A549 (cell line): Measurements from ENCODE around the gene GGT5. TPM values are rescaled to one million over a fixed set of nuclear protein-coding genes. Genes with fewer than 3 reads are reported as not detected.
A peak's percentile ranks its signal among the peaks of the same experiment; 100 is the strongest.

ENCODE experiments used
- ATAC-seq, 2 experiments: fragments of 200-7000 bp in 1 of 2; fragments of >200 bp in 1 of 2; cut with Nextera tagmentation in 1 of 2; cut with Tn5 transposase in 1 of 2; 3 replicates each; pipeline versions ENCODE4 v1.8.0 to v1.9.1; 2018 to 2020; ENCODE audit warnings: mild to moderate bottlenecking in 1 of 2, moderate library complexity in 1 of 2
- CTCF ChIA-PET: fragments of 300-600 bp; sonication (Branson Sonifier 250); formaldehyde crosslinking; extraction: SDS; loops from one replicate; lab custom pipeline; 2021; ENCODE audit warnings: antibody characterized with exemption, inconsistent platforms; lab: Yijun Ruan, JAX
- POLR2A ChIA-PET: fragments of 350-600 bp; formaldehyde crosslinking; extraction: SDS; loops from one replicate; lab custom pipeline; 2021; ENCODE audit warnings: antibody characterized with exemption, inconsistent platforms; lab: Yijun Ruan, JAX
- DNase-seq, 2 experiments: peaks; one replicate each; pipeline versions ENCODE4 v3.0.0 to v3.0.0-alpha.2; 2011 to 2016; ENCODE audit warnings: low read depth in 1 of 2, low spot score in 1 of 2
- FAIRE-seq: peaks from 2 replicates; lab custom pipeline; 2011; peaks lifted over from hg19 to GRCh38; lab: Jason Lieb, UNC
- H3K27ac ChIP-seq, 2 experiments: fragments of >200 bp; sonication (Bioruptor Twin); formaldehyde crosslinking; 3 replicates each; pipeline ENCODE4 v1.5.1; 2016 to 2017
- H3K4me1 ChIP-seq: fragments of >200 bp; sonication (Bioruptor Twin); formaldehyde crosslinking; 3 replicates; pipeline ENCODE4 v1.6.1; 2016
- H3K4me2 ChIP-seq: fragments of >200 bp; sonication (Bioruptor Twin); formaldehyde crosslinking; 3 replicates; pipeline ENCODE4 v1.6.1; 2016
- H3K4me3 ChIP-seq: fragments of >200 bp; sonication (Bioruptor Twin); formaldehyde crosslinking; 3 replicates; pipeline ENCODE4 v1.5.1; 2016
- H3K9me3 ChIP-seq: fragments of >200 bp; sonication (Bioruptor Twin); formaldehyde crosslinking; 3 replicates; pipeline ENCODE4 v1.6.1; 2016
- BHLHE40 ChIP-seq: IDR thresholded peaks from 2 replicates; pipeline ENCODE4 v1.6.1; 2012; ENCODE audit warnings: low read depth, low read length, inconsistent platforms
- CBX2 ChIP-seq: fragments of 200-600 bp; sonication (generic); IDR thresholded peaks from 2 replicates; pipeline ENCODE4 v1.6.1; 2016; ENCODE audit warnings: low read depth, mild to moderate bottlenecking, borderline replicate concordance
- CBX8 ChIP-seq: fragments of 200-600 bp; sonication (generic); IDR thresholded peaks from 2 replicates; pipeline ENCODE4 v1.6.1; 2016
- CHD4 ChIP-seq: fragments of 200-600 bp; sonication (generic); IDR thresholded peaks from 2 replicates; pipeline ENCODE4 v1.6.1; 2016; ENCODE audit warnings: antibody characterized with exemption, mild to moderate bottlenecking, borderline replicate concordance
- E2F6 ChIP-seq: IDR thresholded peaks from 2 replicates; pipeline ENCODE4 v1.6.1; 2012; ENCODE audit warnings: low read depth, borderline replicate concordance
- EHF ChIP-seq: fragments of 250-450 bp; sonication (Bioruptor Pico); IDR thresholded peaks from 2 replicates; pipeline ENCODE4 v1.5.0; 2020; ENCODE audit warnings: mild to moderate bottlenecking
- EHMT2 ChIP-seq: fragments of 200-600 bp; sonication (generic); IDR thresholded peaks from 2 replicates; pipeline ENCODE4 v1.6.1; 2016; ENCODE audit warnings: antibody characterized with exemption, low read depth, mild to moderate bottlenecking, moderate library complexity
- ESRRA ChIP-seq: fragments of 150-350 bp; IDR thresholded peaks from 2 replicates; pipeline ENCODE4 v1.6.1; 2014; ENCODE audit warnings: mild to moderate bottlenecking, low read length, borderline replicate concordance
- FOSL2 ChIP-seq, 2 experiments: fragments of 450-650 bp in 1 of 2; fragments of >200 bp in 1 of 2; sonication (Bioruptor Twin) in 1 of 2; formaldehyde crosslinking; IDR thresholded peaks; 2 replicates each; pipeline versions ENCODE4 v1.5.0 to v1.6.1; 2016 to 2020; ENCODE audit warnings: mild to moderate bottlenecking in 1 of 2, moderate library complexity in 1 of 2
- FOXS1 ChIP-seq: fragments of 250-450 bp; sonication (Bioruptor Pico); IDR thresholded peaks from 2 replicates; pipeline ENCODE4 v1.5.0; 2020; ENCODE audit warnings: mild to moderate bottlenecking, moderate library complexity
- GATA3 ChIP-seq: IDR thresholded peaks from 2 replicates; pipeline ENCODE4 v1.6.1; 2012; ENCODE audit warnings: borderline replicate concordance
- HEYL ChIP-seq: fragments of 250-450 bp; sonication (Bioruptor Pico); IDR thresholded peaks from 2 replicates; pipeline ENCODE4 v1.8.0; 2021; ENCODE audit warnings: mild to moderate bottlenecking, moderate library complexity
- HOXB13 ChIP-seq: fragments of 250-450 bp; sonication (Bioruptor Pico); IDR thresholded peaks from 2 replicates; pipeline ENCODE4 v1.5.0; 2020; ENCODE audit warnings: low read depth, mild to moderate bottlenecking, moderate library complexity
- MYC ChIP-seq: IDR thresholded peaks from 2 replicates; pipeline ENCODE4 v1.6.1; 2012; ENCODE audit warnings: mild to moderate bottlenecking, inconsistent platforms, low read length, improper control_type of control experiment, borderline replicate concordance
- NR3C1 ChIP-seq: fragments of >200 bp; sonication (Bioruptor Twin); formaldehyde crosslinking; IDR thresholded peaks from 3 replicates; pipeline ENCODE4 v1.6.1; 2017
- POLR2AphosphoS2 ChIP-seq: conservative IDR thresholded peaks from 2 replicates; pipeline ENCODE4 v1.6.1; 2012; ENCODE audit warnings: low read length, improper control_type of control experiment, inconsistent platforms
- RFX5 ChIP-seq: fragments of 450-650 bp; IDR thresholded peaks from 2 replicates; pipeline ENCODE4 v1.7.1; 2014; ENCODE audit warnings: antibody characterized with exemption, mild to moderate bottlenecking, moderate library complexity
- SREBF2 ChIP-seq: fragments of 450-650 bp; IDR thresholded peaks from 2 replicates; pipeline ENCODE4 v1.6.1; 2014; ENCODE audit warnings: mild to moderate bottlenecking, moderate library complexity
- TFCP2L1 ChIP-seq: fragments of 250-450 bp; sonication (Bioruptor Pico); IDR thresholded peaks from 2 replicates; pipeline ENCODE4 v1.5.0; 2021; ENCODE audit warnings: mild to moderate bottlenecking
- ZFP36 ChIP-seq: fragments of 450-650 bp; IDR thresholded peaks from 2 replicates; pipeline ENCODE4 v1.6.1; 2014; ENCODE audit warnings: borderline replicate concordance; ENCODE audit not compliant: partially characterized antibody
- ZNF302 ChIP-seq: fragments of 250-450 bp; sonication (Bioruptor Pico); IDR thresholded peaks from 2 replicates; pipeline ENCODE4 v1.9.0; 2021; ENCODE audit warnings: inconsistent platforms, mild to moderate bottlenecking, moderate library complexity
- ZSCAN20 ChIP-seq: fragments of 250-450 bp; sonication (Bioruptor Pico); IDR thresholded peaks from 2 replicates; pipeline ENCODE4 v1.8.0; 2022; ENCODE audit warnings: mild to moderate bottlenecking, moderate library complexity
- WGBS: methylation state at CpG from one replicate; pipeline ENCODE4 v1.1.6; 2017; ENCODE audit errors: missing lambda C conversion rate; 5-methylcytosine and 5-hydroxymethylcytosine counted together
- polyA plus RNA-seq, 4 experiments: library from polyadenylated mRNA; depleted of rRNA in 3 of 4; stranded (reverse); fragments of >200 nt; fragmentation: RNase III in 1 of 4; extraction: RNeasy Plus Mini Kit Qiagen cat#74134 plus additional on column Dnase treatment in 1 of 4; gene quantifications; 2 replicates in 3 of 4; 3 replicates in 1 of 4; pipeline ENCODE4 v1.2.3, GENCODE V29; 2011 to 2017
- TF ChIP-seq, protein P1 (sequence below): fragments of 450-650 bp; IDR thresholded peaks from 2 replicates; pipeline ENCODE4 v1.6.1; 2014; ENCODE audit warnings: antibody characterized with exemption
- TF ChIP-seq, protein P2 (sequence below): fragments of 150-350 bp; IDR thresholded peaks from 2 replicates; pipeline ENCODE4 v1.6.1; 2014; ENCODE audit warnings: low read depth, mild to moderate bottlenecking, low read length
- TF ChIP-seq, protein P3 (sequence below): fragments of >200 bp; sonication (Bioruptor Twin); formaldehyde crosslinking; IDR thresholded peaks from 3 replicates; pipeline ENCODE4 v1.5.1; 2016

GGT5 gene
- polyA plus RNA-seq, 2 of the 4 experiments (the other 2 are of a cell fraction) = 2.5 to 3.1 TPM

GRCh38 chr22:24198682-24199052, 46.2 kb downstream of the GGT5 start:
- H3K4me2 ChIP-seq = no peak overlapping the region
- WGBS = 94% methylated on average over 6 of the region's 6 CpGs
- H3K27ac ChIP-seq = peak overlapping the region; percentile 91 to 100
- ChIA-PET CTCF (interaction anchor here (0.7 to 7.3 kb wide), 3 partner anchors 9 to 49 kb away, joined by 3 to 52 read pairs (median 16); no protein-coding TSS in a partner anchor), POLR2A (no interaction called here)
- no peak for DNase-seq
- H3K4me3 ChIP-seq = no peak overlapping the region
- TF ChIP-seq EHMT2 = no peak
- TF ChIP-seq ZNF302 (CRISPR knock-in tag) = no peak
- TF ChIP-seq RFX5 = no peak
- TF ChIP-seq BHLHE40 = no peak
- TF ChIP-seq CBX2 = no peak
- no peak for TF ChIP-seq ZFP36
- no peak for TF ChIP-seq CBX8
- TF ChIP-seq, protein P1, sequence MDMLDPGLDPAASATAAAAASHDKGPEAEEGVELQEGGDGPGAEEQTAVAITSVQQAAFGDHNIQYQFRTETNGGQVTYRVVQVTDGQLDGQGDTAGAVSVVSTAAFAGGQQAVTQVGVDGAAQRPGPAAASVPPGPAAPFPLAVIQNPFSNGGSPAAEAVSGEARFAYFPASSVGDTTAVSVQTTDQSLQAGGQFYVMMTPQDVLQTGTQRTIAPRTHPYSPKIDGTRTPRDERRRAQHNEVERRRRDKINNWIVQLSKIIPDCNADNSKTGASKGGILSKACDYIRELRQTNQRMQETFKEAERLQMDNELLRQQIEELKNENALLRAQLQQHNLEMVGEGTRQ = no peak
- TF ChIP-seq NR3C1 = no peak
- no peak for TF ChIP-seq GATA3
- no peak for TF ChIP-seq MYC
- no peak for TF ChIP-seq TFCP2L1 (CRISPR knock-in tag)
- TF ChIP-seq POLR2AphosphoS2 = no peak
- TF ChIP-seq E2F6 = no peak
- no peak for TF ChIP-seq FOXS1 (CRISPR knock-in tag)
- no peak for TF ChIP-seq ESRRA
- FAIRE-seq = no peak
- H3K4me1 ChIP-seq = peaks cover 61% of the 10 kb centered on the region
- ATAC-seq = no peak
- H3K9me3 ChIP-seq = 0 out of 3 replicates have a peak, but pooled peaks cover 3% of the 10 kb centered on the region

DNA sequence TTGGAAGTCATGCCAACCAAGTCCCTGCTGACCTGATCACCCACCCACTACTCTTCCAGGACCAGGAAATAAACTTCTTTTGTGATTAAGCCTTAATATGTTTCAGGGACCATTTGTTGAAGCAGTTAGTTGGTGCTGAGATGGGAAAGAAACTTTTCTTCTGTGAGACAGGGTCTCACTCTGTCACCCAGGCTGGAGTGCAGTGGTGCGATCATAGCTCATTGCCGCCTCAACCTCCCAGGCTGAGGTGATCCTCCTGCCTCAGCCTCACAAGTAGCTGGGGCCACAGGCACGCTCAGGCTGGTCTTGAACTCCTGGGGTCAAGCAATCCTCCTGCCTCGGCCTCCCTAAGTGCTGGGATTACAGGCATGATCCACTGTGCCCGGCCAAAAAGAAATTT, 53.0 kb downstream of the GGT5 start:
- H3K4me1 ChIP-seq = peaks cover 39% of the 10 kb centered on the region
- ChIA-PET CTCF (interaction anchor here (2.8 to 6.3 kb wide), 2 partner anchors 54 to 56 kb away, joined by 23 to 61 read pairs; partner anchors contain the start of gene GGT5), POLR2A (no interaction called here)
- peaks cover 6% of the 10 kb centered on the region for H3K9me3 ChIP-seq
- 100% methylated on average over 5 of the region's 5 CpGs for WGBS
- FAIRE-seq (no peak), DNase-seq (no peak), ATAC-seq (no peak)
- peak overlapping the region; percentile 93 to 96 for H3K27ac ChIP-seq
- no peak overlapping the region for H3K4me2 ChIP-seq
- H3K4me3 ChIP-seq = no peak overlapping the region
- TF ChIP-seq RFX5 = no peak
- TF ChIP-seq CHD4 = no peak
- no peak for TF ChIP-seq FOSL2 (IDR thresholded peaks at IDR 0.05)
- no peak for TF ChIP-seq FOSL2 (CRISPR knock-in tag; IDR thresholded peaks at IDR 0.05)
- TF ChIP-seq ZSCAN20 = no peak
- no peak for TF ChIP-seq SREBF2
- TF ChIP-seq HEYL = no peak
- TF ChIP-seq, protein P2, sequence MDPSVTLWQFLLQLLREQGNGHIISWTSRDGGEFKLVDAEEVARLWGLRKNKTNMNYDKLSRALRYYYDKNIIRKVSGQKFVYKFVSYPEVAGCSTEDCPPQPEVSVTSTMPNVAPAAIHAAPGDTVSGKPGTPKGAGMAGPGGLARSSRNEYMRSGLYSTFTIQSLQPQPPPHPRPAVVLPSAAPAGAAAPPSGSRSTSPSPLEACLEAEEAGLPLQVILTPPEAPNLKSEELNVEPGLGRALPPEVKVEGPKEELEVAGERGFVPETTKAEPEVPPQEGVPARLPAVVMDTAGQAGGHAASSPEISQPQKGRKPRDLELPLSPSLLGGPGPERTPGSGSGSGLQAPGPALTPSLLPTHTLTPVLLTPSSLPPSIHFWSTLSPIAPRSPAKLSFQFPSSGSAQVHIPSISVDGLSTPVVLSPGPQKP = no peak
- TF ChIP-seq EHF (CRISPR knock-in tag) = no peak
- no peak for TF ChIP-seq HOXB13 (CRISPR knock-in tag)
- TF ChIP-seq, protein P3, sequence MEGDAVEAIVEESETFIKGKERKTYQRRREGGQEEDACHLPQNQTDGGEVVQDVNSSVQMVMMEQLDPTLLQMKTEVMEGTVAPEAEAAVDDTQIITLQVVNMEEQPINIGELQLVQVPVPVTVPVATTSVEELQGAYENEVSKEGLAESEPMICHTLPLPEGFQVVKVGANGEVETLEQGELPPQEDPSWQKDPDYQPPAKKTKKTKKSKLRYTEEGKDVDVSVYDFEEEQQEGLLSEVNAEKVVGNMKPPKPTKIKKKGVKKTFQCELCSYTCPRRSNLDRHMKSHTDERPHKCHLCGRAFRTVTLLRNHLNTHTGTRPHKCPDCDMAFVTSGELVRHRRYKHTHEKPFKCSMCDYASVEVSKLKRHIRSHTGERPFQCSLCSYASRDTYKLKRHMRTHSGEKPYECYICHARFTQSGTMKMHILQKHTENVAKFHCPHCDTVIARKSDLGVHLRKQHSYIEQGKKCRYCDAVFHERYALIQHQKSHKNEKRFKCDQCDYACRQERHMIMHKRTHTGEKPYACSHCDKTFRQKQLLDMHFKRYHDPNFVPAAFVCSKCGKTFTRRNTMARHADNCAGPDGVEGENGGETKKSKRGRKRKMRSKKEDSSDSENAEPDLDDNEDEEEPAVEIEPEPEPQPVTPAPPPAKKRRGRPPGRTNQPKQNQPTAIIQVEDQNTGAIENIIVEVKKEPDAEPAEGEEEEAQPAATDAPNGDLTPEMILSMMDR = no peak
